Hepatocyte (in vitro differentiated cells): ENCODE measurements around the gene LRIT1.

Experiments
- CTCF ChIP-seq: fragments of 200-600 bp; sonication (generic); IDR thresholded peaks from 2 replicates; pipeline ENCODE4 v1.5.1; 2016; ENCODE audit warnings: antibody characterized with exemption, mild to moderate bottlenecking; ENCODE audit not compliant: poor library complexity
- EZH2 ChIP-seq: fragments of 200-600 bp; sonication (generic); IDR thresholded peaks from 2 replicates; pipeline ENCODE4 v1.6.1; 2016; ENCODE audit warnings: antibody characterized with exemption, mild to moderate bottlenecking, borderline replicate concordance
- EZH2phosphoT487 ChIP-seq: fragments of 200-600 bp; sonication (generic); IDR thresholded peaks from one replicate; pipeline ENCODE4 v1.6.1; 2018; ENCODE audit warnings: antibody characterized with exemption, mild to moderate bottlenecking, low read depth, moderate library complexity; ENCODE audit not compliant: unreplicated experiment, severe bottlenecking

- no peak for TF ChIP-seq CTCF
- TF ChIP-seq EZH2, result no peak
- no peak for TF ChIP-seq EZH2phosphoT487
These were observed 7.4 kb upstream of the LRIT1 start for GRCh38 chr10:84248794-84249193.
